VCaP (cell line): ENCODE data around the gene LEF1.

Experiments used
- H3K27ac ChIP-seq: fragments of 450-650 bp; 2 replicates; pipeline ENCODE4 v1.5.1; 2017
- TF ChIP-seq, protein P1 (sequence below): fragments of 450-650 bp; conservative IDR thresholded peaks from 2 replicates; pipeline ENCODE4 v1.5.1; 2017; ENCODE audit warnings: mild to moderate bottlenecking, moderate library complexity

LEF1 gene

DNA sequence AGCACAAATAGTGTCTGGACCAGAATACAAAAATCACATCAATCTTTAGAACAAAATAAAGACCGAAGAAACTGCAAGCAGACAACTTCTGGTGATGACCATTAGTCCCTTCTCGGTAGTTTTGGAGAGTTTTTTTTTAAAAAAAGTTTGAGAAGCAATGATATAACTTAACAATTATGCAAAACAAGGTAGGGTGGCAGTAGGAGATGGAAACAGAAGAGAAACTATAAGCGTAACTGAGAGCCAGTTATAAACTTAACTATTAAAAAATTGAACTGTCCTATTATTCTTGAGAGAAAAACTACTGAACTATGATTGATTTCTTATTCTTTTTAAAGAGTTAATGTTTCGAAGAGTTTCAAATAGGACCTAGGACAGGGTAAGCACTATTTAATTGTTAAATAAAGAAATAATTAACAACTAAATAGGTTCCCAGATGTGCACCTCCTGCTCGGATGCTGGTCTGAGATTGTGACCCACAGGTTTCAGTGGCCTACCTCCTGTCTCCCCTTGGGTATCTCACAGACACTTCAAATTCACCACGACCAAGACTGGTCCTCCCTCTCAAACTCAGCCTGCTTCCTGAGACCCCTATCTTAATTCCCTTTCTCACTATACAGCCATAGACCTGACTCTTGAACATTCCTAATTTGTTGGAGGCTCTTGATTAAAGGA lies 81.3 kb downstream of the LEF1 start:
- TF ChIP-seq, protein P1, sequence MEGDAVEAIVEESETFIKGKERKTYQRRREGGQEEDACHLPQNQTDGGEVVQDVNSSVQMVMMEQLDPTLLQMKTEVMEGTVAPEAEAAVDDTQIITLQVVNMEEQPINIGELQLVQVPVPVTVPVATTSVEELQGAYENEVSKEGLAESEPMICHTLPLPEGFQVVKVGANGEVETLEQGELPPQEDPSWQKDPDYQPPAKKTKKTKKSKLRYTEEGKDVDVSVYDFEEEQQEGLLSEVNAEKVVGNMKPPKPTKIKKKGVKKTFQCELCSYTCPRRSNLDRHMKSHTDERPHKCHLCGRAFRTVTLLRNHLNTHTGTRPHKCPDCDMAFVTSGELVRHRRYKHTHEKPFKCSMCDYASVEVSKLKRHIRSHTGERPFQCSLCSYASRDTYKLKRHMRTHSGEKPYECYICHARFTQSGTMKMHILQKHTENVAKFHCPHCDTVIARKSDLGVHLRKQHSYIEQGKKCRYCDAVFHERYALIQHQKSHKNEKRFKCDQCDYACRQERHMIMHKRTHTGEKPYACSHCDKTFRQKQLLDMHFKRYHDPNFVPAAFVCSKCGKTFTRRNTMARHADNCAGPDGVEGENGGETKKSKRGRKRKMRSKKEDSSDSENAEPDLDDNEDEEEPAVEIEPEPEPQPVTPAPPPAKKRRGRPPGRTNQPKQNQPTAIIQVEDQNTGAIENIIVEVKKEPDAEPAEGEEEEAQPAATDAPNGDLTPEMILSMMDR: no peak
- no peak overlapping the region for H3K27ac ChIP-seq

DNA sequence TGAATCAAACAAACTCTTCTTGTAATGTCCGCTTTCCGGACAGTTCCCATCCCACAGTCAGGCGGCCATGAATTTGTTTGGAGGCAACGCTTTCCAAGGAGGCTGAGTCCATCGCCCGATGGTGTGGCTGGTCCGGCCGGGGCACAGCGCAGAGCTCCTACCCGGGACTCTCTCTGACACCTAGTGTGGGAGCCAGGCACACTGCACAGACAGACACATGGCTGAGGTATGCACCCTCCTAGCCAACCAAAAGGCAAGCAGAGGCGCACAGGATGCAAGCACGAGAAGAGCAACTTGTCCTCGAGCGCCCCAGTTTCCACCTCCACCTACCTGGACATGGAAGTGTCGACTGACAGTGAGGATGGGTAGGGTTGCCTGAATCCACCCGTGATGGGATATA lies 87.5 kb downstream of the LEF1 start:
- H3K27ac ChIP-seq: no peak overlapping the region

DNA sequence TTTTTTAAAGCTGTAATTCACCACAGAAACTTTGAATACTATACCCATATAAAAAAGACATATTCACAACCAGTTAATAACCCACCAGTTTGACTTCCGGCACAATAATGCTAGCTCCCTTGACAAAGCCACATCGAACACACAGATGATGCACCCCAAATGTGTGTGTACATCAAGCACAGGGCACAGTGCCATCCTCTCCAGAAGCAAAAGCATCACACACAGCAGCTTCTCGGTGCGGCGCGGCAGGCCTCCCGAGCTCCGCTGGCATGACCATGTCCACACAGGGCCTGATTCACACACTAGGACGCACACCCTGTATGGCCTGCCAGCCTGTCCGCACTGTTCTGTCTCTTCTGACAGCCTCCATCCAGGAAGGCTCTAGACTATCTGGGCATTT lies 88.0 kb downstream of the LEF1 start:
- TF ChIP-seq, protein P1: no peak
- H3K27ac ChIP-seq: no peak overlapping the region

More for the DNA sequence above, 87.5 kb downstream of the LEF1 start:
- TF ChIP-seq, protein P1: no peak

DNA sequence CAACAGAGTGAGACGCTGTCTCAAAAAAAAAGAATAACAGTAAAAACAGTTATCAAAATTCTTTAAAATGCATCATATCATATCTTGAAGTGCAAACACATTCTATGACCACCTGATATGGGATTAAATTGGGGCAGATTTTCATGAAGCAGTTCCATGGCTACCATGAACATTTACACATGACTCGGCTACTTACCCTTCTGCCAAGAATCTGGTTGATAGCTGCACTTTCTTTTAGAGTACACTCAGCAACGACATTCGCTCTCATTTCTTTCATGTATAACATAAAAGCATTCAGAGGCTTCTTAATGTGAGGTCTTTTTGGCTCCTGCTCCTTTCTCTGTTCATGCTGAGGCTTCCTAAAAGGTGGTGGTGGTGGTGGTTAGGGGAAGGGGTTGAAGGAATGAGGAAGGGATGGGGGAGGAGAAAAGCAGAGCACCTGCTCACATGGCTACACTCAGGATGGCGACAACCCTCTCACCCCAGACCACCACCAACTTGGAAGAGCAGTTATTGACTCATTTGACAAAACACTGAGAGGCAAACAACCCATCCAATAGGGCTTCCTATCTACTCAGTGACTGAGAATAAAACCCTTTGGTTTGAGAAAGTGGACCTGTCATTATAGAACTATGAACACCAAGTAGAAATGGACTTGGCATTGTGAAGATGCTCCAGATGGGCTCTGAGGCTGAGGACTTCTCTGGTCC lies 90.6 kb downstream of the LEF1 start:
- H3K27ac ChIP-seq: no peak overlapping the region
- TF ChIP-seq, protein P1: no peak

DNA sequence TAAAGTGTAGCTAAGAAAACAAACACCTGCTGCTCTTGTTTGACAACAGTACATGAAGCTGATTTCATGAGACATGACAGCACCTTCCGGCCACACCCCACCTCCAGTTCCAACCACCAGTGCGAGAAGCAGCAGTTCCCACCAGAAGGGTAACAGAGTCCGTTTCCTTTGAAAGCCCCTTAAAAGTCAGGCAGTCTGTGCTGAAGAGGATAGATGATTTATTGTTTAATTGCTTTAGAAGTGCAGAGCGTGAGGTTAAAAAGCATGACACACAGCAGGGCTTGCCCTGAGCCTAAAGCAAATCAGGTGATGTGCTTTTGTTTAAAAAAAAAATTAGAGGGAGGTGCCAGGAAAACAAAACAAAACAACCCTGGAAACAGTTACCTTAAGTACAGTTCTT lies 96.4 kb downstream of the LEF1 start:
- TF ChIP-seq, protein P1: no peak
- H3K27ac ChIP-seq: peak overlapping the region; percentile 65

DNA sequence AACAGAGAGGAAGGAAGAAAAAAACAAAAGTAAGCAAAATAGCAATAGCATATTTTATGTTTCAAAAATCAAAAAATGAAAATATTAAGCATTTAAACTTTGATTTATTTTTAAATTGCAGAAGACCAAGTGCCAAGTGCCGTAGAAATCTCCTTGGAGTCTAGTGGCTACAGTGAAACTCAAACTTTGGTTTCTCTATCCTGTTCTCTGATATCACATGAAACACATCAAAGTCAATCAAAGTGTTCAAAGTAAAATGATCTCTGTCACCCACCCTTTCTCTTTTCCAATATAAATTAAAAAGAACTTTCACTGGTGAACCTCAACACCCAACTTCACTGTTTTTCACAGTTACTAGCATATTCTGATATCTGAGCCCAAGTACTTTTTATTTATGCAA lies 98.0 kb downstream of the LEF1 start:
- TF ChIP-seq, protein P1: no peak
- H3K27ac ChIP-seq: no peak overlapping the region

DNA sequence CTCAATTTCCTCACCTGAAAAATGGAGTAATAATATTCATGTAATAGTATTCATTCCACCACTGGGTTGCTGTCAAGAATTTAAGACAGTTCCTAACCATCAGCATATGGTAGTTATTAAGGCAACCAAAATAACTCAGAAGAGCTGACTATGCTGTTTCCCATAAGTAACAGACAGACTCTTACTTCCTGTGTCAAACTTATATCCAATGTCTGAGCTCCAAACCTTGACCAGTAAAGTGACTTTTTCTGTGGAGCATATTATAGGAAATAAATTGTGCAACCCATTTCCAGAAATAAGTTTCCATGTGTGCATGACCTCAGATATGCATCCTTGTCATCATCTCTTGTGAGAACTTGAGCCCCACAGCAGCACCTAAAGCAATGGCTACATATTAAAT lies 100.3 kb downstream of the LEF1 start:
- TF ChIP-seq, protein P1: no peak
- no peak overlapping the region for H3K27ac ChIP-seq
